BJ (cell line): ENCODE results near the gene KLHL29. TPM values are rescaled to one million over a fixed set of nuclear protein-coding genes. Genes with fewer than 3 reads are reported as not detected.

Source experiments
- CTCF ChIA-PET: fragments of 350-600 bp; formaldehyde crosslinking; extraction: SDS; loops from one replicate; lab custom pipeline; 2021; ENCODE audit warnings: antibody characterized with exemption, inconsistent platforms; lab: Yijun Ruan, JAX
- POLR2A ChIA-PET: fragments of 300-600 bp; sonication (Branson Sonifier 250); formaldehyde crosslinking; extraction: SDS; loops from one replicate; lab custom pipeline; 2021; ENCODE audit warnings: antibody characterized with exemption; lab: Charles Lee
- DNase-seq: peaks from one replicate; pipeline ENCODE4 v3.0.0-alpha.2; 2011; ENCODE audit warnings: low read depth
- H3K27me3 ChIP-seq: 2 replicates; pipeline ENCODE4 v1.6.0; 2011; ENCODE audit warnings: low read length; ENCODE audit not compliant: control insufficient read depth, insufficient read depth
- H3K36me3 ChIP-seq: 2 replicates; pipeline ENCODE4 v1.5.1; 2011; ENCODE audit warnings: low read length; ENCODE audit not compliant: control insufficient read depth, insufficient read depth
- H3K4me3 ChIP-seq: 2 replicates; pipeline ENCODE4 v1.5.1; 2011; ENCODE audit warnings: low read depth, mild to moderate bottlenecking, control low read depth, low read length
- polyA plus RNA-seq: library from polyadenylated mRNA; depleted of rRNA; stranded (reverse); fragments of >200 nt; gene quantifications from 2 replicates; pipeline ENCODE4 v1.2.3, GENCODE V29; 2011
- TF ChIP-seq, protein P1 (sequence below): IDR thresholded peaks from 2 replicates; pipeline ENCODE4 v1.5.1; 2011; ENCODE audit warnings: low read depth, mild to moderate bottlenecking, control low read depth, inconsistent platforms, low read length, moderate library complexity; ENCODE audit not compliant: insufficient read depth

The KLHL29 gene
- polyA plus RNA-seq, 1 experiment = 10.0 TPM

DNA sequence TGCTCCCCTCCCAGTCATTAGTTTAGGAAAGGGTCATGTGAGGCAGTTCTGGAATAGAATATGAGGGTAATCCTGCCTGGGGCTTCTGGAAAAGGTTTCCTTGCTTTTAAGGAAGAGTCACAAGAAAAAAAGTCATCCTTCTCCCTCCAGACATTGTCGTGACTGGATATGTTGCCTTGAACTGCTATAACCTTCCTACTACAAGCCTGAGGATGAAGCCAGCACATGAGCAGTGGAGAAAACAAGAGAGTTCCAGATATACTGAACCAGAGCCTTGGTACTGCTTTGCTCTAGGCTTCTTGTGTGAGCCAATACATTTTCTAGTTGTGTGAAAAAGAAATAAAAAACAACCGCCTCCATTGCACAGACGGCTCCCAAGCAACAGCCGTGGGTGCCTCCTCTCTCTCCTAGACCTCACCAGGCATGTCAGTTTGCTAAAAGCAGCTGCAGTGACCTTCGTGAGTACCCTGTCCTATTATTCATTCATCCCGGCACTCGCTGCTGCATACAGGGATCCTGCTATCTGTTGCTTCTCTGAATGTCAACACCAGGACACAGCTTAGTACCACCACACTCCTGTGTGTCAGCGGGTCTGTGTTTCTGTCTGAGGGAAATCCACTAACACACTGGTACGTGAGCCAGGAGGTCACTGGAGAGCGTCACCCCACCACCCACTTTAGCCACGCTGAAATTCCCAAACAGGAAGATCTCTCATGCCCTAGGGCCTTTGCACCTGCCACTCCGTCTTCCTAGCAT lies 186.7 kb downstream of the KLHL29 start:
- Histone ChIP-seq H3K4me3 (no peak overlapping the region), H3K36me3 (no peaks in the 10 kb centered on the region; the same call in 1 of the 2 replicates), H3K27me3 (no peaks in the 10 kb centered on the region; the same call in 1 of the 2 replicates)
- ChIA-PET CTCF (interaction anchor here (0.5 kb wide), 1 partner anchor 82 kb away, joined by 3 read pairs; no protein-coding TSS in a partner anchor), POLR2A (no interaction called here)
- TF ChIP-seq, protein P1, sequence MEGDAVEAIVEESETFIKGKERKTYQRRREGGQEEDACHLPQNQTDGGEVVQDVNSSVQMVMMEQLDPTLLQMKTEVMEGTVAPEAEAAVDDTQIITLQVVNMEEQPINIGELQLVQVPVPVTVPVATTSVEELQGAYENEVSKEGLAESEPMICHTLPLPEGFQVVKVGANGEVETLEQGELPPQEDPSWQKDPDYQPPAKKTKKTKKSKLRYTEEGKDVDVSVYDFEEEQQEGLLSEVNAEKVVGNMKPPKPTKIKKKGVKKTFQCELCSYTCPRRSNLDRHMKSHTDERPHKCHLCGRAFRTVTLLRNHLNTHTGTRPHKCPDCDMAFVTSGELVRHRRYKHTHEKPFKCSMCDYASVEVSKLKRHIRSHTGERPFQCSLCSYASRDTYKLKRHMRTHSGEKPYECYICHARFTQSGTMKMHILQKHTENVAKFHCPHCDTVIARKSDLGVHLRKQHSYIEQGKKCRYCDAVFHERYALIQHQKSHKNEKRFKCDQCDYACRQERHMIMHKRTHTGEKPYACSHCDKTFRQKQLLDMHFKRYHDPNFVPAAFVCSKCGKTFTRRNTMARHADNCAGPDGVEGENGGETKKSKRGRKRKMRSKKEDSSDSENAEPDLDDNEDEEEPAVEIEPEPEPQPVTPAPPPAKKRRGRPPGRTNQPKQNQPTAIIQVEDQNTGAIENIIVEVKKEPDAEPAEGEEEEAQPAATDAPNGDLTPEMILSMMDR = no peak
- no peak for DNase-seq

DNA sequence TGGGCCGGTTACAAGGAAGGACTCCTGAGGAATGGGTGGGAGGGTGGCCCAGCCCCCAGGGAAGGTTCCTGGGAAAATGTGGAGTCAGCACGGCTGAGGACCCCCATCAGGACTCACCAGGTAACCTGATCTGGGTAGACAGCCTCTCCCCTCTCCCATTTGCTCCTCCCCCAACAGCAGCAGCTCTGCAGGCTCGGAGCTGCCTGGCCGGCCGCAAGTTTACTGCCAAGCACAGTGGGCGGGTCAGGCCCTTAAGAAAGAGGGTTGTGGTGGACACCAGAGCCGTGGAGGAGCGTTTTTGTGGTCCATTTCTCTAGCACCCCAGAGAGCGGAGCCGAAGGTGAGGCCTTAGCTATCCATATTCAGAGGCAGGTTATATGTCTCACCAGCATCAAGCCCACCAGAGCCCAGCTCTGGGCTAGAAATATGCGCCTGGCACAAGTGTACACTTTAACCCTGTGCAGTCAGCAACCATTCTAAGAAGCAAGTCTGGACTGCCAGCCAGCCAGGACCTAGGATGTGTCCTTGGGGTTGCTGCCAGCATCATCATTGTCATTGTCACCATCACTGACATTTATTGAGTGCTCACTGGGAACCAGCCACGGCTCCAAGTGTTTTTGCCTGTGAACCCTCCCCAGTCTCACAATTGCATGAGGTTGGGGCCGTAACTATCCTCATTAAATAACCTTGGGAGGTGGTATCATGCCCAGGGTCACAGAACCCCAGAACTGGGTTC lies 190.1 kb downstream of the KLHL29 start:
- no peak for DNase-seq
- CTCF ChIA-PET = no interaction called here

DNA sequence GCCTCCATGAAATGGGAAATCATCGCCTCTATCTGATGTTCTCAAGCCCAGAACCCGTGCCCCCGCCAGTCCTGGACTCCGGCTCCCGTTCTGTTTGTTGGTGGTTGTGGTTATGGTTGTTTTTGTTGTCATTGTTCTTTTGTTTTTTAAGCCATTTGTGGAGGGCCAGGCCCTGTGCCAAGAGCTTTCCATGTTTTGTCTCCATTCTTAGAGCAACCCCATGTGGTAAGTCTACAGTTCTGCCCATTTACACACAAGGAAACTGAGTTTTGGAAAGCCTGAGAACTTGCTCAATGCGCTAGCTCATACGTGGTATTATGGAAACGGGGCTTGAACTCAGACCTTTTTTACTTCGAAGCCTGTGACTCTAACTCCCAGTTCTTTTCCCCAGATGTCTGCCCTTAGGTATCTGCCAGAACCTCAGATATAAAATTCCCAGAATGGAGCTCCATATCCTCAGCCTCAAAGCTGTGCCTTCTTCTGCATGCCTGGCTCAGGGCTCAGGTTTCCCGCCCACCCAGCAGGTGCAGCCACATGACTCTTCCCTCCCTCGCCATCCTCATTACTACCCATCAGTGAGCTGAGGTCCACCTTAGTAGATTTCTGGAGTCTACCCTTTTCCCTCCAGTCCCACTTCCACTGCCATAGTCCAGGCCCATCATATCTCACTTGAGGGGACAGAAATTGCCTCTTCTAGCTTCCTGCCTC lies 194.1 kb downstream of the KLHL29 start:
- POLR2A ChIA-PET = no interaction called here
- Histone ChIP-seq H3K4me3 (no peak overlapping the region), H3K27me3 (no peaks in the 10 kb centered on the region), H3K36me3 (no peaks in the 10 kb centered on the region; the same call in 1 of the 2 replicates)
- TF ChIP-seq, protein P1 = no peak
- DNase-seq = no peak
- CTCF ChIA-PET = interaction anchor here (0.6 to 1.3 kb wide), 5 partner anchors 10 to 38 kb away, joined by 3 to 4 read pairs (median 3); no protein-coding TSS in a partner anchor

More for the DNA sequence above, 190.1 kb downstream of the KLHL29 start:
- POLR2A ChIA-PET = no interaction called here
- Histone ChIP-seq H3K27me3 (no peaks in the 10 kb centered on the region; the same call in 1 of the 2 replicates), H3K4me3 (no peak overlapping the region), H3K36me3 (no peaks in the 10 kb centered on the region; the same call in 1 of the 2 replicates)
- TF ChIP-seq, protein P1 = no peak

DNA sequence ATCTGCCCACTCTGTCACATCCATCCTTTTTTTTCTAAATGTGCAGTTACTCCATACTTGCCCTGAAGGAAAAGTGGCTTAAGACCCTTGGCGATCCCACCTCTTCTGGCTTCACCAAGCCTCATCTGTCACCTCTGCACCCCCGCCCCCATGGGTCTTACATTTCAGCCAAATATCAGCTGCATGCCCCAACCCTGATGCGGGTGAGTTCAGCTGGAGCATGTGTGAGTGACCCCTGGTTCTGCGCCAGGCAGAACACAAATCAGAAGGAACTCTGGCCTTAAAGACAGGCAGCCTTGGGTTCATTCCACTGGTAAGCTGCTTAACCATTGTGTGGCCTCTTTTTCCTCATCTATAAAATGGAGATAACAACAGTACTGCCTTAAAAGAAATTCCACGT lies 194.7 kb downstream of the KLHL29 start:
- H3K4me3 ChIP-seq = no peak overlapping the region

More for the DNA sequence above, 194.7 kb downstream of the KLHL29 start:
- ChIA-PET CTCF (interaction anchor here (0.6 to 1.3 kb wide), 4 partner anchors 13 to 37 kb away, joined by 3 read pairs; no protein-coding TSS in a partner anchor), POLR2A (no interaction called here)
- no peaks in the 10 kb centered on the region for H3K27me3 ChIP-seq
- no peak for DNase-seq
- H3K36me3 ChIP-seq = no peaks in the 10 kb centered on the region; the same call in 1 of the 2 replicates
- TF ChIP-seq, protein P1 = no peak
